AG04450 (cell line): Measurements from ENCODE around the gene MTA2. TPM values are rescaled to one million over a fixed set of nuclear protein-coding genes. Genes with fewer than 3 reads are reported as not detected.
"Not testable (repeated sequence)": the region's sequence is repeated elsewhere in the genome, so short reads cannot be mapped to it uniquely, and the experiment has no call there.

Experiments
- CTCF ChIA-PET: fragments of 300-600, 350-600 bp; formaldehyde crosslinking; extraction: SDS; loops from one replicate; lab custom pipeline; 2022; ENCODE audit warnings: antibody characterized with exemption, inconsistent platforms; lab: Charles Lee
- POLR2A ChIA-PET: fragments of 350-600 bp; formaldehyde crosslinking; extraction: SDS; loops from one replicate; lab custom pipeline; 2021; ENCODE audit warnings: antibody characterized with exemption, inconsistent platforms; lab: Yijun Ruan, JAX
- DNase-seq: peaks from one replicate; pipeline ENCODE4 v3.0.0-alpha.2; 2011; ENCODE audit warnings: low read depth, low spot score
- H3K27ac ChIP-seq: one replicate; pipeline ENCODE4 v1.5.1; 2012; ENCODE audit warnings: low read depth, low read length, control low read depth
- H3K27me3 ChIP-seq: one replicate; pipeline ENCODE4 v1.6.0; 2012; ENCODE audit warnings: low read length; ENCODE audit not compliant: control insufficient read depth, insufficient read depth
- H3K4me3 ChIP-seq: 2 replicates; pipeline ENCODE4 v1.5.1; 2011; ENCODE audit warnings: mild to moderate bottlenecking, low read depth, low read length, control low read depth
- H3K9me3 ChIP-seq: 2 replicates; pipeline ENCODE4 v1.5.1; 2012; ENCODE audit warnings: low read length; ENCODE audit not compliant: control insufficient read depth, insufficient read depth
- polyA plus RNA-seq: library from polyadenylated mRNA; depleted of rRNA; stranded (reverse); fragments of >200 nt; gene quantifications from 2 replicates; pipeline ENCODE4 v1.2.3, GENCODE V29; 2011
- TF ChIP-seq, protein P1 (sequence below): IDR thresholded peaks from 2 replicates; pipeline ENCODE4 v1.5.1; 2011; ENCODE audit warnings: low read depth, low read length, control low read depth, inconsistent platforms

The MTA2 gene
- polyA plus RNA-seq, 1 experiment = 22.9 TPM

GRCh38 chr11:62574363-62575071, 27.1 kb downstream of the MTA2 start:
- Histone ChIP-seq H3K27me3 (no peaks in the 10 kb centered on the region), H3K4me3 (peak overlapping the region; percentile 73), H3K27ac (peak overlapping the region; percentile 98), H3K9me3 (no peaks in the 10 kb centered on the region; the same call in 1 of the 2 replicates)
- CTCF ChIA-PET = interaction anchor here (0.6 to 2.7 kb wide), 10 partner anchors 13 to 212 kb away, joined by 3 to 14 read pairs (median 4); partner anchors contain the start of gene MTA2
- POLR2A ChIA-PET = interaction anchor here (0.5 to 3.7 kb wide), 37 partner anchors 8 to 267 kb away, joined by 3 to 67 read pairs (median 5); partner anchors contain the start of genes AHNAK, B3GAT3, C11orf98 and CSKMT
- DNase-seq = no peak
- TF ChIP-seq, protein P1, sequence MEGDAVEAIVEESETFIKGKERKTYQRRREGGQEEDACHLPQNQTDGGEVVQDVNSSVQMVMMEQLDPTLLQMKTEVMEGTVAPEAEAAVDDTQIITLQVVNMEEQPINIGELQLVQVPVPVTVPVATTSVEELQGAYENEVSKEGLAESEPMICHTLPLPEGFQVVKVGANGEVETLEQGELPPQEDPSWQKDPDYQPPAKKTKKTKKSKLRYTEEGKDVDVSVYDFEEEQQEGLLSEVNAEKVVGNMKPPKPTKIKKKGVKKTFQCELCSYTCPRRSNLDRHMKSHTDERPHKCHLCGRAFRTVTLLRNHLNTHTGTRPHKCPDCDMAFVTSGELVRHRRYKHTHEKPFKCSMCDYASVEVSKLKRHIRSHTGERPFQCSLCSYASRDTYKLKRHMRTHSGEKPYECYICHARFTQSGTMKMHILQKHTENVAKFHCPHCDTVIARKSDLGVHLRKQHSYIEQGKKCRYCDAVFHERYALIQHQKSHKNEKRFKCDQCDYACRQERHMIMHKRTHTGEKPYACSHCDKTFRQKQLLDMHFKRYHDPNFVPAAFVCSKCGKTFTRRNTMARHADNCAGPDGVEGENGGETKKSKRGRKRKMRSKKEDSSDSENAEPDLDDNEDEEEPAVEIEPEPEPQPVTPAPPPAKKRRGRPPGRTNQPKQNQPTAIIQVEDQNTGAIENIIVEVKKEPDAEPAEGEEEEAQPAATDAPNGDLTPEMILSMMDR = no peak

GRCh38 chr11:62573592-62574362, 27.9 kb downstream of the MTA2 start, which contains the start of gene EEF1G:
Gene EEF1G (minus strand): TSS chr11:62573891. CDS start chr11:62573842, 49 bp downstream.
- CTCF ChIA-PET = interaction anchor here (0.6 to 2.7 kb wide), 8 partner anchors 13 to 213 kb away, joined by 3 to 14 read pairs (median 6); partner anchors contain the start of gene MTA2
- POLR2A ChIA-PET = interaction anchor here (0.5 to 3.7 kb wide), 35 partner anchors 8 to 267 kb away, joined by 3 to 67 read pairs (median 6); partner anchors contain the start of genes AHNAK, B3GAT3, C11orf98 and CSKMT
- Histone ChIP-seq H3K4me3 (peak within 1 kb of the TSS; percentile 92), H3K27ac (peak within 1 kb of the TSS; percentile 98), H3K9me3 (no peaks in the 10 kb centered on the region; the same call in 1 of the 2 replicates), H3K27me3 (no peaks in the 10 kb centered on the region)
- peak; percentile 100 for DNase-seq
- TF ChIP-seq, protein P1 = no peak

- POLR2A ChIA-PET = interaction anchor here (0.8 to 3.7 kb wide), 32 partner anchors 8 to 268 kb away, joined by 3 to 67 read pairs (median 6); partner anchors contain the start of genes AHNAK, B3GAT3, C11orf98 and CSKMT
- CTCF ChIA-PET = interaction anchor here (1.0 to 2.7 kb wide), 9 partner anchors 12 to 213 kb away, joined by 3 to 19 read pairs (median 4); partner anchors contain the start of gene MTA2
- Histone ChIP-seq H3K9me3 (no peaks in the 10 kb centered on the region; the same call in 1 of the 2 replicates), H3K27me3 (no peaks in the 10 kb centered on the region), H3K27ac (peak overlapping the region; percentile 86), H3K4me3 (peak overlapping the region; percentile 92)
- TF ChIP-seq, protein P1 = no peak
- DNase-seq = no peak
These were observed 28.6 kb downstream of the MTA2 start for GRCh38 chr11:62573006-62573591.

DNA sequence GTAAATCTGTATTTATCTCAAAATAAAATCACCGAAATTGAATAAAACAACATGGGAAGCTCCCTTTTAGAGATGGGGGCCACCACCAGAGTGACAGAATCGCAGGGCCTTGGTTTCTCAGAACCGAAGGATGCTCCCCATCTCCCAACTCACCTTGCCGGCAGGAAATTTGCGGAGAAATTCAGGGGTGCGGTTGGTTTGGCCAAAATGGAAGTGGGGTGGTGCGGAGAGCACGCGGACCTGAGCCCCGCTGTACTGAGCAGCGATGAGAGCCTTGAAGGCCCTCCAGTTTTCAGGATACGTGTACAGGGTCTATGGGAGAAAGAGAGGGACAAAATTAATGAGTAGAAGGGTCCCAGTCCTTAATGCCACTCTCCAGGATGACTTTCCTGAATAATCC, 29.2 kb downstream of the MTA2 start:
- TF ChIP-seq, protein P1 = no peak
- Histone ChIP-seq H3K9me3 (no peaks in the 10 kb centered on the region; the same call in 1 of the 2 replicates), H3K27ac (no peak overlapping the region), H3K27me3 (no peaks in the 10 kb centered on the region), H3K4me3 (peak overlapping the region; percentile 92)
- POLR2A ChIA-PET = interaction anchor here (0.6 to 3.7 kb wide), 4 partner anchors 19 to 276 kb away, joined by 3 to 67 read pairs (median 20); partner anchors contain the start of genes C11orf98, CSKMT and TUT1
- DNase-seq = no peak
- CTCF ChIA-PET = interaction anchor here (1.2 to 2.7 kb wide), 4 partner anchors 12 to 177 kb away, joined by 3 to 19 read pairs (median 9); no protein-coding TSS in a partner anchor

- H3K27me3 ChIP-seq, POLR2A ChIA-PET, H3K4me3 ChIP-seq, DNase-seq, H3K27ac ChIP-seq, H3K9me3 ChIP-seq: not testable (repeated sequence)
- CTCF ChIA-PET = interaction anchor here (1.2 to 2.5 kb wide), 2 partner anchors 11 to 177 kb away, joined by 3 to 19 read pairs; no protein-coding TSS in a partner anchor
These were observed 30.2 kb downstream of the MTA2 start for GRCh38 chr11:62571493-62571892.

DNA sequence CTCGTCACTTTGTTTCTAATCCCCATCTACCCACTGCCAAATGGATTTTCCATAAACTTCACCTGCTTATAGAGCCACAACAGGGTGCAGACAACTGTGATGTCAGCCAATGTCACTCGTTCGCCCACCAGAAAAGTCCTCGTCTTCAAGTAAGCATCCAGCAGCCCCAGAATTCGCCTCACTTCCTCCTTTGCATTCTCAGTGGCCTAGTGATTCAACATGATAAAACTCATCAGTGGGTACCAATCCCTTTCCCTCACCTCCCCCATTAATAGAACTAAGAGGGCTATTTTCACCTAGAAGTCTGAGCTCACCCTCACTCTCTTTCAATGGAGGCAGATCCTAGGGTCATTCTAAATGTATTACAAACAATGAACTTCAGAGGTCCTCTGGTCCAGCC, 30.8 kb downstream of the MTA2 start:
- H3K27ac ChIP-seq, H3K27me3 ChIP-seq, H3K4me3 ChIP-seq, DNase-seq, H3K9me3 ChIP-seq, POLR2A ChIA-PET: not testable (repeated sequence)
- CTCF ChIA-PET = interaction anchor here (1.2 to 2.5 kb wide), 5 partner anchors 11 to 177 kb away, joined by 3 to 19 read pairs (median 8); no protein-coding TSS in a partner anchor
